MM.1S (cell line): ENCODE results near the gene RASL10A.

Experiments used
- DNase-seq: peaks from one replicate; pipeline ENCODE4 v3.0.0-alpha.2; 2015
- H2AFZ ChIP-seq: fragments of 300-600 bp; sonication (generic); 2 replicates; pipeline ENCODE4 v1.6.0; 2016; ENCODE audit warnings: antibody characterized with exemption, low read length
- H3F3A ChIP-seq: fragments of 300-600 bp; sonication (generic); 2 replicates; pipeline ENCODE4 v1.6.1; 2016; ENCODE audit warnings: mild to moderate bottlenecking, antibody characterized with exemption, low read length, moderate library complexity, mixed read lengths; ENCODE audit not compliant: insufficient read depth
- H3K27ac ChIP-seq: fragments of 300-600 bp; sonication (generic); 2 replicates; pipeline ENCODE4 v1.5.1; 2016; ENCODE audit warnings: mild to moderate bottlenecking, low read length
- H3K27me3 ChIP-seq: fragments of 300-600 bp; sonication (generic); replicated peaks from 2 replicates; pipeline ENCODE4 v1.6.0; 2016; ENCODE audit warnings: low read length; ENCODE audit not compliant: insufficient read depth
- H3K36me3 ChIP-seq: fragments of 300-600 bp; sonication (generic); replicated peaks from 2 replicates; pipeline ENCODE4 v1.6.1; 2016; ENCODE audit warnings: mild to moderate bottlenecking, low read length, mixed read lengths; ENCODE audit not compliant: insufficient read depth
- H3K4me1 ChIP-seq: fragments of 300-600 bp; sonication (generic); 2 replicates; pipeline ENCODE4 v1.6.1; 2016; ENCODE audit warnings: low read length, mixed read lengths
- H3K4me2 ChIP-seq: fragments of 300-600 bp; sonication (generic); 2 replicates; pipeline ENCODE4 v1.6.0; 2016; ENCODE audit warnings: low read depth, low read length
- H3K4me3 ChIP-seq: fragments of 300-600 bp; sonication (generic); 2 replicates; pipeline ENCODE4 v1.5.1; 2016; ENCODE audit warnings: low read length, mixed read lengths
- H3K79me2 ChIP-seq: fragments of 300-600 bp; sonication (generic); 2 replicates; pipeline ENCODE4 v1.6.1; 2016; ENCODE audit warnings: mixed run types, low read length, mixed read lengths
- H3K9ac ChIP-seq: fragments of 300-600 bp; sonication (generic); 2 replicates; pipeline ENCODE4 v1.6.1; 2016; ENCODE audit warnings: low read length, mixed read lengths
- H3K9me2 ChIP-seq: fragments of 300-600 bp; sonication (generic); replicated peaks from 2 replicates; pipeline ENCODE4 v1.6.1; 2016; ENCODE audit warnings: mild to moderate bottlenecking, low read length, mixed read lengths; ENCODE audit not compliant: insufficient read depth
- H3K9me3 ChIP-seq: fragments of 300-600 bp; sonication (generic); replicated peaks from 2 replicates; pipeline ENCODE4 v1.6.1; 2016; ENCODE audit warnings: mild to moderate bottlenecking, low read length, mixed read lengths; ENCODE audit not compliant: insufficient read depth
- H4K20me1 ChIP-seq: fragments of 300-600 bp; sonication (generic); 2 replicates; pipeline ENCODE4 v1.6.1; 2016; ENCODE audit warnings: mild to moderate bottlenecking, low read length, moderate library complexity, mixed read lengths; ENCODE audit not compliant: insufficient read depth
- CTCF ChIP-seq: fragments of 300-600 bp; sonication (generic); IDR thresholded peaks from 2 replicates; pipeline ENCODE4 v1.5.1; 2016; ENCODE audit warnings: antibody characterized with exemption, low read length, mixed read lengths
- EZH2 ChIP-seq: fragments of 300-600 bp; sonication (generic); optimal IDR thresholded peaks from 2 replicates; pipeline ENCODE3; 2017; ENCODE audit warnings: low read depth, mild to moderate bottlenecking, antibody characterized with exemption, low read length, mixed read lengths
- EZH2phosphoT487 ChIP-seq: fragments of 300-600 bp; sonication (generic); IDR thresholded peaks from 2 replicates; pipeline ENCODE4 v1.6.1; 2018; ENCODE audit warnings: antibody characterized with exemption, low read length

Gene RASL10A

GRCh38 chr22:29307596-29308147 lies 7.8 kb downstream of the RASL10A start:
- H3K4me2 ChIP-seq: no peak overlapping the region
- H3K79me2 ChIP-seq: no peaks in the 10 kb centered on the region
- DNase-seq: no peak
- H3K36me3 ChIP-seq: no peaks in the 10 kb centered on the region
- no peaks in the 10 kb centered on the region for H3K4me1 ChIP-seq
- no peaks in the 10 kb centered on the region for H3K9me3 ChIP-seq
- H3K4me3 ChIP-seq: peak overlapping the region; percentile 77; the same call in 1 of the 2 replicates
- no peak overlapping the region for H3K9ac ChIP-seq
- no peak for TF ChIP-seq EZH2
- no peak for TF ChIP-seq EZH2phosphoT487
- TF ChIP-seq CTCF: no peak
- peaks cover 14% of the 10 kb centered on the region for H3K27me3 ChIP-seq
- no peaks in the 10 kb centered on the region for H3F3A ChIP-seq
- no peak overlapping the region for H3K27ac ChIP-seq
- H4K20me1 ChIP-seq: no peaks in the 10 kb centered on the region
- H3K9me2 ChIP-seq: no peaks in the 10 kb centered on the region
- H2AFZ ChIP-seq: no peak overlapping the region

- H3K9ac ChIP-seq: peak overlapping the region; percentile 53; the same call in 1 of the 2 replicates
- DNase-seq: peak; percentile 48
- peak overlapping the region; percentile 98 for H3K4me2 ChIP-seq
- peak overlapping the region; percentile 77 for H3K4me3 ChIP-seq
- H3F3A ChIP-seq: no peaks in the 10 kb centered on the region
- no peaks in the 10 kb centered on the region for H3K36me3 ChIP-seq
- no peaks in the 10 kb centered on the region for H3K4me1 ChIP-seq
- TF ChIP-seq EZH2phosphoT487: no peak
- no peak for TF ChIP-seq EZH2
- no peak for TF ChIP-seq CTCF
- no peaks in the 10 kb centered on the region for H4K20me1 ChIP-seq
- H3K27ac ChIP-seq: no peak overlapping the region
- H3K79me2 ChIP-seq: no peaks in the 10 kb centered on the region
- H3K9me2 ChIP-seq: no peaks in the 10 kb centered on the region
- peaks cover 8% of the 10 kb centered on the region for H3K27me3 ChIP-seq
- H3K9me3 ChIP-seq: no peaks in the 10 kb centered on the region
- peak overlapping the region; percentile 98 for H2AFZ ChIP-seq
Measured at GRCh38 chr22:29306835-29307595, 8.5 kb downstream of the RASL10A start.

- peak within 1 kb of the TSS; percentile 98 for H2AFZ ChIP-seq
- no peak within 1 kb of the TSS for H3K27ac ChIP-seq
- peaks cover under 1% of the 10 kb centered on the region; the same call in 1 of the 2 replicates for H3K27me3 ChIP-seq
- DNase-seq: peak; percentile 58
- H3K9ac ChIP-seq: peak within 1 kb of the TSS; percentile 53; the same call in 1 of the 2 replicates
- H4K20me1 ChIP-seq: no peaks in the 10 kb centered on the region
- H3K4me1 ChIP-seq: no peaks in the 10 kb centered on the region
- H3K36me3 ChIP-seq: no peaks in the 10 kb centered on the region
- no peaks in the 10 kb centered on the region for H3K9me2 ChIP-seq
- no peak for TF ChIP-seq EZH2
- TF ChIP-seq CTCF: peak; percentile 45
- H3K9me3 ChIP-seq: no peaks in the 10 kb centered on the region
- peak within 1 kb of the TSS; percentile 77 for H3K4me3 ChIP-seq
- H3F3A ChIP-seq: peaks cover 5% of the 10 kb centered on the region; the same call in 1 of the 2 replicates
- no peaks in the 10 kb centered on the region for H3K79me2 ChIP-seq
- peak within 1 kb of the TSS; percentile 98 for H3K4me2 ChIP-seq
Measured at GRCh38 chr22:29306175-29306834, 9.2 kb downstream of the RASL10A start, which contains the start of gene GAS2L1. TSS of gene GAS2L1 (plus strand) at chr22:29306650. CDS start at chr22:29308106, 1,456 bp downstream.
